WERI-Rb-1 (cell line): ENCODE measurements around the gene FAHD2A.

Source experiments
- DNase-seq: peaks from one replicate; pipeline ENCODE4 v3.0.0-alpha.2; 2020
- H3K27ac ChIP-seq: fragments of 250-450 bp; sonication (Bioruptor Pico); 2 replicates; pipeline ENCODE4 v1.5.1; 2020; ENCODE audit warnings: mild to moderate bottlenecking, moderate library complexity
- H3K27me3 ChIP-seq: fragments of 250-450 bp; sonication (Bioruptor Pico); 2 replicates; pipeline ENCODE4 v1.5.1; 2021; ENCODE audit warnings: mild to moderate bottlenecking, low read depth, moderate library complexity; ENCODE audit not compliant: insufficient read depth, severe bottlenecking
- H3K36me3 ChIP-seq: fragments of 250-450 bp; sonication (Bioruptor Pico); 2 replicates; pipeline ENCODE4 v1.5.1; 2020; ENCODE audit warnings: mild to moderate bottlenecking, moderate library complexity
- H3K4me3 ChIP-seq: 2 replicates; pipeline ENCODE4 v1.5.1; 2011; ENCODE audit warnings: low read depth, mild to moderate bottlenecking, control low read depth, low read length
- H3K9me3 ChIP-seq: fragments of 250-450 bp; sonication (Bioruptor Pico); 2 replicates; pipeline ENCODE4 v1.5.1; 2021; ENCODE audit warnings: mild to moderate bottlenecking, moderate library complexity; ENCODE audit not compliant: severe bottlenecking
- TF ChIP-seq, protein P1 (sequence below): IDR thresholded peaks from 2 replicates; pipeline ENCODE4 v1.5.1; 2011; ENCODE audit warnings: low read depth, mild to moderate bottlenecking, control low read depth, inconsistent platforms, low read length

Gene FAHD2A

DNA sequence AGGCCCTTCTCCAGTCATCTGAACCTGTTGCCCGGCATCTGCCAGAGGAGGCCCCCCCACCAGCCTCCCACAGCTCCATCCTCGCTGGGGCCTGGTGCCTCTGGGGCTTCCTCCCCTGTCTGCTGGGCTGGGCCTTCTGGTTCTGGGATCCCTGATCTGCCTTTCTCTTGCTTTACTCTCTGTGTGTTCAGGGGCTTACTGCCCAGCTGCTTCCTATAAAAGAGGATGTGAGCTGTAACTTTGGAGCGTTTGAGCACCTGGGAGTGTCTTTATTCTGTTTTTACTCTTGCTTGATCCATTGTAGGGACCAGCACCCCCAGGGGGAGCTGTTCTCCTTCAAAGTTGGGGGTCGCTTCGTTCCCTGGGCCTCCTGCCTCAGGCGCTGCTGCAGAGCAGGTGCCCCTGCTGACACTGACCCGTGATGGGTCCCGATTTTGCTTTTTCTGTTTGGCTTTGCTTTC is 23.1 kb upstream of the FAHD2A start:
- TF ChIP-seq, protein P1, sequence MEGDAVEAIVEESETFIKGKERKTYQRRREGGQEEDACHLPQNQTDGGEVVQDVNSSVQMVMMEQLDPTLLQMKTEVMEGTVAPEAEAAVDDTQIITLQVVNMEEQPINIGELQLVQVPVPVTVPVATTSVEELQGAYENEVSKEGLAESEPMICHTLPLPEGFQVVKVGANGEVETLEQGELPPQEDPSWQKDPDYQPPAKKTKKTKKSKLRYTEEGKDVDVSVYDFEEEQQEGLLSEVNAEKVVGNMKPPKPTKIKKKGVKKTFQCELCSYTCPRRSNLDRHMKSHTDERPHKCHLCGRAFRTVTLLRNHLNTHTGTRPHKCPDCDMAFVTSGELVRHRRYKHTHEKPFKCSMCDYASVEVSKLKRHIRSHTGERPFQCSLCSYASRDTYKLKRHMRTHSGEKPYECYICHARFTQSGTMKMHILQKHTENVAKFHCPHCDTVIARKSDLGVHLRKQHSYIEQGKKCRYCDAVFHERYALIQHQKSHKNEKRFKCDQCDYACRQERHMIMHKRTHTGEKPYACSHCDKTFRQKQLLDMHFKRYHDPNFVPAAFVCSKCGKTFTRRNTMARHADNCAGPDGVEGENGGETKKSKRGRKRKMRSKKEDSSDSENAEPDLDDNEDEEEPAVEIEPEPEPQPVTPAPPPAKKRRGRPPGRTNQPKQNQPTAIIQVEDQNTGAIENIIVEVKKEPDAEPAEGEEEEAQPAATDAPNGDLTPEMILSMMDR: peak; percentile 46
- Histone ChIP-seq H3K4me3 (no peak overlapping the region), H3K27me3 (no peaks in the 10 kb centered on the region), H3K36me3 (no peaks in the 10 kb centered on the region), H3K9me3 (no peaks in the 10 kb centered on the region), H3K27ac (no peak overlapping the region)
- DNase-seq: no peak

DNA sequence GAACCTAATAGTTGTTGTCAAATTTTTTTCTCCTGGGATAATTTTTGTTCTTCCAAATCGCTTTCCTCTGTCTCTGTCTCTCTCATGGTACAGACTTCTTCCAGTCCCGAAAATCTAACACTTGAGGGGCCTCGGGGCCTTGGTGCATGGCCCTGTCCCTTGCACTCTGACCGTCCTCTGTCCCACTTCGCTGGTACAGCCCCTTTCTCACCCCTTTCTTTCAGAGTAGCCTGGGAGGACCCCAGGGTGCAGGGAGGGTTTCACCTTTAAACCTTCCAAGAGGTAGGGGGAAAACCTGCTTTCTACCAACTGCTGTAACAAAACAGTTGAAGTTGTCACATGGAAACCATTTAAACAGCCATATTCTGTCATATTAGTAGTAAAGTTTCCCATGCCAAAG is 22.2 kb upstream of the FAHD2A start:
- no peak overlapping the region for H3K4me3 ChIP-seq
- no peaks in the 10 kb centered on the region for H3K36me3 ChIP-seq
- H3K27me3 ChIP-seq: no peaks in the 10 kb centered on the region
- DNase-seq: no peak
- H3K27ac ChIP-seq: no peak overlapping the region
- no peaks in the 10 kb centered on the region for H3K9me3 ChIP-seq
- TF ChIP-seq, protein P1: no peak

DNA sequence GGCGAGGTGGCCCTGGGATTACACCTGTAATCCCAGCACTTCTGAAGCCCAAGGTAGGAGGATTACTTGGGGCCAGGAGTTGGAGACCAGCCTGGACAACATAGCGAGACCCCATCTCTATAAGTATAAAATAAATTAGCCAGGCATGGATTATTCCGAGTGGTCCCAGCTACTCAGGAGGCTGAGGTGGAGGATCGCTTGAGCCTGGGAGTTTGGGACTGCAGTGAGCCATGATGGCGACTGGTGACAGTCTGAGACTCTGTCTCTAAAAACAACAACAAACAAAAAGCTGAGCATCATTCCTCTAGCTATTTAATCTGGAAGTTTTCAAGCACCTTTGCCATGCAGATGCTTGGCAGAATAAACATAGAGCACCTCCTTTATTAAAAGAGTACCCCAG is 21.8 kb upstream of the FAHD2A start:
- H3K27me3 ChIP-seq: no peaks in the 10 kb centered on the region
- TF ChIP-seq, protein P1: no peak
- DNase-seq: no peak
- H3K4me3 ChIP-seq: no peak overlapping the region
- H3K9me3 ChIP-seq: no peaks in the 10 kb centered on the region
- no peaks in the 10 kb centered on the region for H3K36me3 ChIP-seq
- no peak overlapping the region for H3K27ac ChIP-seq

DNA sequence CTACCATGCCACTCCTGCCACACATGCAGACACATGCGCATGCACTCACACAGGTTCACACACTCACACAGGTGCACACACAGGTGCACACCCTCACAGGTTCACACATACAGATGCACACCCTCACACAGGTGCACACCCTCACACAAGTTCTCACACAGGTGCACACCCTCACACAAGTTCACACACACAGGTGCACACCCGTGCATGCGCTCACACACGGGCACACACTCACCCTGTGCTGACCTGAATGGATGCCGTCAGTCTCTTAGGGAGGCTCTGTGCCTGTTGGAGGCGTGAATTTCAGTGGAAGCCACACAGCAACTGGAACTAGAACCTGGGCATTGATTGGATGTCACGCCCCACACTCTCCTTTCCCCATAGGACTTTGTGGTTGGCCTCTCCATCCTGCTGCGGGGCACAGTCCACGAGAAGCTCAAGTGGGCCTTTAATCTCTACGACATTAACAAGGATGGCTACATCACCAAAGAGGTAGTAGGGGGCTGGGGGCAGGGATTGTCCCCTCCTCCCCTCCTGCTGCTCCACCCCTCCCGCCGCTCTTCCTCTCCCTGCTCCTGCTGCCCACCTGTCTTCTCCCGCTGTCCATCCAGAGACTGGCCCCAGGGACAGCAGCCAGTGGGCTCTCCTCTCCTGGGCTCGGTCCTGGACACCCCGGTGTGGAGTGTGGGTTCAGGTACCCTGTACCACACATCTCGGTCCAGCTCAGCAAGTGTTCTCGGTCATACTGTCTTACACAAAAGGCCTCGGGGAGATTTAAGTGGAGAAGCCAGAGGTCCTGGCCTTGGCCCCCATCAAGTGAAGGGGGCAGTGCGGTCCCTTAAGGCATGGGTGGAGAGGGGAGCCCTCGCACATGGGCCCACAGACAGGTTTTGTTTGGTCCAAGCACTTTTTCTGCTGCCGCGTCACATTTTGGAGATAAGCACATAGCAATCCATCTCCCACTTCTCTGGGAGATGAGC is 21.0 kb upstream of the FAHD2A start:
- no peaks in the 10 kb centered on the region for H3K27me3 ChIP-seq
- TF ChIP-seq, protein P1: no peak
- H3K27ac ChIP-seq: no peak overlapping the region
- no peaks in the 10 kb centered on the region for H3K36me3 ChIP-seq
- DNase-seq: no peak
- no peak overlapping the region for H3K4me3 ChIP-seq
- no peaks in the 10 kb centered on the region for H3K9me3 ChIP-seq

DNA sequence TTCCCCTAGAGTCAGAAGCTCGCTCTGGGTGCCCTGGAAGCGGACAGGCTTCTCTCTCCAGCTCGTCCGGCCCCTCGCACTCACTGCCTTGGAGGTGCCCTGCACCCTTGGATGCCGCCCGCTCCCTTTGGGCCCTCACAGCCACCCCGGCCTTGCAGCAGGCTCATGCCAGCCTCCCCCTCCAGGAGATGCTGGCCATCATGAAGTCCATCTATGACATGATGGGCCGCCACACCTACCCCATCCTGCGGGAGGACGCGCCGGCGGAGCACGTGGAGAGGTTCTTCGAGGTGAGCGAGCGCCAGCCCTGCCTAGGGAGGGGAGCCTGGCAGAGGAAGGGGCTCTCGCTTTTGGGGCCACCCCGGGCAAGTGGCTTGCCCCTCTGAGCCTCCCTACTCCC is 20.3 kb upstream of the FAHD2A start:
- no peaks in the 10 kb centered on the region for H3K36me3 ChIP-seq
- H3K27ac ChIP-seq: no peak overlapping the region
- no peak overlapping the region for H3K4me3 ChIP-seq
- TF ChIP-seq, protein P1: no peak
- no peaks in the 10 kb centered on the region for H3K9me3 ChIP-seq
- no peak for DNase-seq
- H3K27me3 ChIP-seq: no peaks in the 10 kb centered on the region
